Measurements from ENCODE around the gene TMCO4.

DNA sequence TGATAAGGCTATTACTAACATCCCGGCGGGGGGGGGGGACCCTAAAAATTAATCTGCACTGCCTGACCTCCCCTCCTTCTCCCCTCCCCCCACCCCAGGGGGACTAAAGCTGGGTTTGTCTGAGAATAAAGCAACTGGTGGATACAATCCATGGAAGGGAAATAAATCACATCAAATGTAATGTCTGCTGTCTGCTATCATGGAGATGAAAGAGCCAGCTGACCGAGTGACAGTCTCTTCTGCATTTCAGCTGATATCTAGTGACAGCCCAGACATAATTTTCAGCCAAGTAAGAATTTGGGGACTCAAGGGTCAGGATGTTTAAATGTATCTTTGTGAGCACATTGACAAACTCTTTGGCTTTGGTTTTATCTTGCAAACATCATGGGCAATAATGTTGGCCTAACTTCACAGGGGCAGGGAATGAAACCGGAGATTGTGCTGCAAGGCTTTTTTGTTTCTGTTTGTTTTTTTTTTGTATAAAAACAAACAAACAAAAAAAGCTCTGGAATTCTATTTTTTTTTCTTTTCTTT lies 90.4 kb downstream of the TMCO4 start:
- TF ChIP-seq, protein P1, sequence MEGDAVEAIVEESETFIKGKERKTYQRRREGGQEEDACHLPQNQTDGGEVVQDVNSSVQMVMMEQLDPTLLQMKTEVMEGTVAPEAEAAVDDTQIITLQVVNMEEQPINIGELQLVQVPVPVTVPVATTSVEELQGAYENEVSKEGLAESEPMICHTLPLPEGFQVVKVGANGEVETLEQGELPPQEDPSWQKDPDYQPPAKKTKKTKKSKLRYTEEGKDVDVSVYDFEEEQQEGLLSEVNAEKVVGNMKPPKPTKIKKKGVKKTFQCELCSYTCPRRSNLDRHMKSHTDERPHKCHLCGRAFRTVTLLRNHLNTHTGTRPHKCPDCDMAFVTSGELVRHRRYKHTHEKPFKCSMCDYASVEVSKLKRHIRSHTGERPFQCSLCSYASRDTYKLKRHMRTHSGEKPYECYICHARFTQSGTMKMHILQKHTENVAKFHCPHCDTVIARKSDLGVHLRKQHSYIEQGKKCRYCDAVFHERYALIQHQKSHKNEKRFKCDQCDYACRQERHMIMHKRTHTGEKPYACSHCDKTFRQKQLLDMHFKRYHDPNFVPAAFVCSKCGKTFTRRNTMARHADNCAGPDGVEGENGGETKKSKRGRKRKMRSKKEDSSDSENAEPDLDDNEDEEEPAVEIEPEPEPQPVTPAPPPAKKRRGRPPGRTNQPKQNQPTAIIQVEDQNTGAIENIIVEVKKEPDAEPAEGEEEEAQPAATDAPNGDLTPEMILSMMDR (IDR thresholded peaks at IDR 0.05), result no peak
- no peak for TF ChIP-seq POLR2A (IDR thresholded peaks at IDR 0.05)
